ENCODE results near the gene DAAM1. TPM values are rescaled to one million over a fixed set of nuclear protein-coding genes. Genes with fewer than 3 reads are reported as not detected.

Gene DAAM1
- polyA plus RNA-seq, 1 donor from 2014 or later = 161 TPM

DNA sequence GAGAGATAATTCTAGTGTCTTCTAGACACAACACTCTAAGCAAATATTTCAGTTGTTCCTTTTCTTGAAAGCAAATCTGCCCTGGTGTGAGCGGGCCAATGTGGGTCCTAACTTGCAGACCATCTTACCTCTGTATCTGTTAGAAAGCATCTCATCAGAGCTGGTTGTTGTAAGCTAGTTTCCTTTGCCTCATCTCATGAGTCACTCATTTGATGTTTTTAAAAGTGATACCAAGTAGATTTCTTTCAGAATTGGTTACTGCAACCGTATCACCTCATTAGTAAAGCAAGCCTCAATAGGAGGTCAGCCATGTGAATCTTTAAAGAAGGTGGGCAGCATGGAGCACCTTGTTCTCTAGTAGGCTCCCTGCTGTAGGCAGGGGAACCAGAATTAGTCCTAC, 78.6 kb downstream of the DAAM1 start:
- no peaks in the 10 kb centered on the region for H3K27me3 ChIP-seq (ENCODE audit: insufficient read depth, low read depth, low read length)
- no peak overlapping the region for H2AFZ ChIP-seq (ENCODE audit: low read depth, low read length)
- no peaks in the 10 kb centered on the region for H3K9me2 ChIP-seq (ENCODE audit: insufficient read depth, low read length)
- no peak overlapping the region for H3K4me3 ChIP-seq (ENCODE audit: low read length)
- H3K36me3 ChIP-seq (ENCODE audit: insufficient read depth, low read length) = peaks cover 29% of the 10 kb centered on the region
- H4K20me1 ChIP-seq (ENCODE audit: insufficient read depth) = no peaks in the 10 kb centered on the region
- TF ChIP-seq, protein P1, sequence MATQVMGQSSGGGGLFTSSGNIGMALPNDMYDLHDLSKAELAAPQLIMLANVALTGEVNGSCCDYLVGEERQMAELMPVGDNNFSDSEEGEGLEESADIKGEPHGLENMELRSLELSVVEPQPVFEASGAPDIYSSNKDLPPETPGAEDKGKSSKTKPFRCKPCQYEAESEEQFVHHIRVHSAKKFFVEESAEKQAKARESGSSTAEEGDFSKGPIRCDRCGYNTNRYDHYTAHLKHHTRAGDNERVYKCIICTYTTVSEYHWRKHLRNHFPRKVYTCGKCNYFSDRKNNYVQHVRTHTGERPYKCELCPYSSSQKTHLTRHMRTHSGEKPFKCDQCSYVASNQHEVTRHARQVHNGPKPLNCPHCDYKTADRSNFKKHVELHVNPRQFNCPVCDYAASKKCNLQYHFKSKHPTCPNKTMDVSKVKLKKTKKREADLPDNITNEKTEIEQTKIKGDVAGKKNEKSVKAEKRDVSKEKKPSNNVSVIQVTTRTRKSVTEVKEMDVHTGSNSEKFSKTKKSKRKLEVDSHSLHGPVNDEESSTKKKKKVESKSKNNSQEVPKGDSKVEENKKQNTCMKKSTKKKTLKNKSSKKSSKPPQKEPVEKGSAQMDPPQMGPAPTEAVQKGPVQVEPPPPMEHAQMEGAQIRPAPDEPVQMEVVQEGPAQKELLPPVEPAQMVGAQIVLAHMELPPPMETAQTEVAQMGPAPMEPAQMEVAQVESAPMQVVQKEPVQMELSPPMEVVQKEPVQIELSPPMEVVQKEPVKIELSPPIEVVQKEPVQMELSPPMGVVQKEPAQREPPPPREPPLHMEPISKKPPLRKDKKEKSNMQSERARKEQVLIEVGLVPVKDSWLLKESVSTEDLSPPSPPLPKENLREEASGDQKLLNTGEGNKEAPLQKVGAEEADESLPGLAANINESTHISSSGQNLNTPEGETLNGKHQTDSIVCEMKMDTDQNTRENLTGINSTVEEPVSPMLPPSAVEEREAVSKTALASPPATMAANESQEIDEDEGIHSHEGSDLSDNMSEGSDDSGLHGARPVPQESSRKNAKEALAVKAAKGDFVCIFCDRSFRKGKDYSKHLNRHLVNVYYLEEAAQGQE (IDR thresholded peaks at IDR 0.05; ENCODE audit: borderline replicate concordance) = no peak
- TF ChIP-seq, protein P2, sequence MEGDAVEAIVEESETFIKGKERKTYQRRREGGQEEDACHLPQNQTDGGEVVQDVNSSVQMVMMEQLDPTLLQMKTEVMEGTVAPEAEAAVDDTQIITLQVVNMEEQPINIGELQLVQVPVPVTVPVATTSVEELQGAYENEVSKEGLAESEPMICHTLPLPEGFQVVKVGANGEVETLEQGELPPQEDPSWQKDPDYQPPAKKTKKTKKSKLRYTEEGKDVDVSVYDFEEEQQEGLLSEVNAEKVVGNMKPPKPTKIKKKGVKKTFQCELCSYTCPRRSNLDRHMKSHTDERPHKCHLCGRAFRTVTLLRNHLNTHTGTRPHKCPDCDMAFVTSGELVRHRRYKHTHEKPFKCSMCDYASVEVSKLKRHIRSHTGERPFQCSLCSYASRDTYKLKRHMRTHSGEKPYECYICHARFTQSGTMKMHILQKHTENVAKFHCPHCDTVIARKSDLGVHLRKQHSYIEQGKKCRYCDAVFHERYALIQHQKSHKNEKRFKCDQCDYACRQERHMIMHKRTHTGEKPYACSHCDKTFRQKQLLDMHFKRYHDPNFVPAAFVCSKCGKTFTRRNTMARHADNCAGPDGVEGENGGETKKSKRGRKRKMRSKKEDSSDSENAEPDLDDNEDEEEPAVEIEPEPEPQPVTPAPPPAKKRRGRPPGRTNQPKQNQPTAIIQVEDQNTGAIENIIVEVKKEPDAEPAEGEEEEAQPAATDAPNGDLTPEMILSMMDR (IDR thresholded peaks at IDR 0.05; ENCODE audit: poor library complexity, severe bottlenecking) = no peak
- TF ChIP-seq TAF1 (IDR thresholded peaks at IDR 0.05; ENCODE audit: low read depth) (no peak), EP300 (conservative IDR thresholded peaks at IDR 0.05; ENCODE audit: poor library complexity, severe bottlenecking) (no peak), MXI1 (conservative IDR thresholded peaks at IDR 0.05; ENCODE audit: poor library complexity, severe bottlenecking) (no peak), POLR2AphosphoS5 (IDR thresholded peaks at IDR 0.05) (no peak), EZH2 (IDR thresholded peaks at IDR 0.05; ENCODE audit: borderline replicate concordance, insufficient read depth, low read length, poor library complexity, severe bottlenecking) (no peak), RAD21 (conservative IDR thresholded peaks at IDR 0.05) (no peak), SMC3 (conservative IDR thresholded peaks at IDR 0.05; ENCODE audit: poor library complexity) (no peak)
- no peak overlapping the region for H3K9ac ChIP-seq (ENCODE audit: low read length)
- no peaks in the 10 kb centered on the region for H3K9me3 ChIP-seq (ENCODE audit: low read length)
- no peaks in the 10 kb centered on the region for H3F3A ChIP-seq (ENCODE audit: insufficient read depth, low read length, poor library complexity, severe bottlenecking)
- no peak overlapping the region for H3K27ac ChIP-seq (ENCODE audit: low read length)
- peaks cover 12% of the 10 kb centered on the region for H3K79me2 ChIP-seq (replicated peaks; ENCODE audit: insufficient read depth, low read length)
- no peak overlapping the region for H3K4me2 ChIP-seq (ENCODE audit: low read length)

DNA sequence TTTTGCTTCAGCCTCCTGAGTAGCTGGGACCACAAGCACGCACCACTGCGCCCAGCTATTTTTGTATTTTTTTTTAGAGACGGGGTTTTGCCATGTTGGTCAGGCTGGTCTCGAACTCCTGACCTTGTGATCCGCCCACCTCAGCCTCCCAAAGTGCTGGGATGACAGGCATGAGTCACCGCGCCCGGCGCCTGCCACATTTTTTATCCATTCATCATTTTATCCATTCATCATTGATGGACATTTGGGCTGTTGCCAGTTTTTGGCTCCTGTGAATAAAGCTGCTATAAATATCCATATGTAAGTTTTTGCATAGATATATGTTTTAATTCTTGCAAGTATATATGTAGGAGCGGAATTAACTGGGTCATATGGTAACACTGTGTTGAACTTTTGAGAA, 79.5 kb downstream of the DAAM1 start:
- Histone ChIP-seq H3K9ac (ENCODE audit: low read length) (no peak overlapping the region), H2AFZ (ENCODE audit: low read depth, low read length) (no peak overlapping the region), H3K79me2 (replicated peaks; ENCODE audit: insufficient read depth, low read length) (peaks cover 3% of the 10 kb centered on the region), H3K27ac (ENCODE audit: low read length) (no peak overlapping the region), H3K36me3 (ENCODE audit: insufficient read depth, low read length) (peaks cover 29% of the 10 kb centered on the region), H3F3A (ENCODE audit: insufficient read depth, low read length, poor library complexity, severe bottlenecking) (no peaks in the 10 kb centered on the region), H4K20me1 (ENCODE audit: insufficient read depth) (no peaks in the 10 kb centered on the region), H3K27me3 (ENCODE audit: insufficient read depth, low read depth, low read length) (no peaks in the 10 kb centered on the region), H3K4me2 (ENCODE audit: low read length) (no peak overlapping the region), H3K4me3 (ENCODE audit: low read length) (no peak overlapping the region), H3K9me3 (ENCODE audit: low read length) (no peaks in the 10 kb centered on the region), H3K9me2 (ENCODE audit: insufficient read depth, low read length) (no peaks in the 10 kb centered on the region)
- TF ChIP-seq, protein P1 (IDR thresholded peaks at IDR 0.05; ENCODE audit: borderline replicate concordance) = no peak
- TF ChIP-seq EZH2 (IDR thresholded peaks at IDR 0.05; ENCODE audit: borderline replicate concordance, insufficient read depth, low read length, poor library complexity, severe bottlenecking) = no peak
- TF ChIP-seq EP300 (conservative IDR thresholded peaks at IDR 0.05; ENCODE audit: poor library complexity, severe bottlenecking) = no peak
- TF ChIP-seq TAF1 (IDR thresholded peaks at IDR 0.05; ENCODE audit: low read depth) = no peak
- TF ChIP-seq POLR2AphosphoS5 (IDR thresholded peaks at IDR 0.05) = no peak

Data from neural cell (in vitro differentiated cells).